HG02938 (cell line): ENCODE data around the gene ADISSP.

Source experiments
- ATAC-seq: cut with Tn5 transposase; IDR thresholded peaks from one replicate; pipeline ENCODE4 v1.9.1; 2021; ENCODE audit warnings: mild to moderate bottlenecking, moderate library complexity; ENCODE audit not compliant: unreplicated experiment

ADISSP gene

DNA sequence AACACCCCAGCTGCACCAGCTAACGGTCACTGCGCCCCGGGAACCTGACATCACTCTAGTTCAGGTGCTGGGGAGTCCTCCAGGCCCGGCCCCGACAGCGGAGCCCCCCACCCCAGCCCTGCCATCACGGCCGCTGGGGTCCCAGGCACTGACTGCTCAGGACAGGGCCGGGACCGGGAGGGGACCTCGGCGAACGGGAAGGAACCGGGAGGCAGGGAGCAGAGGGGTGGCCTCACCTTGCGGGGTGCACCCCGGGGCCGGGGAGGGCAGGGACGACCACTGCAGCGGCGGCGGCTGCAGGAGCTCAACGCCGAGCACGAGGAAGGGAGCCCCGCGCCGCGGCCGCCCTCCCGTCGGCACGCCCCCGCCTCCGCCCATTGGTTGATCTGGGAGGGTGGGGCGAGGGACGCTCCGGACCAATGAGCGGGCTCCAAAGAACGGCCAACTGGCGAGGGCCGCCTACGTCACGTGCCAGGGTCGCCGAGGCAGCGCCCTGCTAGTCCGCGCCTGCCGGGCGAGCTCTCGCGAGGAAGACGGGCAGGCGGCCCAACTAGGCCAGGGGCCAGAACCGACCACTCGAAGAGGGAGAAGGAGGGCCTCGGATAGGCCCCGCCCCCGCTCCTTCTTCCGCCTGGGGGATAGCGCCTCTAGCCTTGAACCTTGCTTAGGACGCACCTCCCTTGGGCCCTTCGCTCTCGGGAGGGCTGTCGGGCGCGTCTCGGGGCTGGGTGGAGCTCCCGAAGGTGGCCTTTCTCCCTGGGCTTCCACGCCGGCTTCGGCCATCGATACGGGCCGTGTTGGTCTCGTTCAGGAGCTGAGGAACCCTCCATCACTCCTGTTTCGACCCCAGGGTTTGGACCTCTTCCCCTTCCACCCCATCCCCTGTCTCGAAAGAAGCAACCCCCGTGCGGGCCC is at the start of gene ADISSP:
ADISSP (minus strand) TSS at position 327 of the 915 bp plus-strand sequence. CDS start 7,653 bp downstream, outside the sequence.
- peak; percentile 89 for ATAC-seq

DNA sequence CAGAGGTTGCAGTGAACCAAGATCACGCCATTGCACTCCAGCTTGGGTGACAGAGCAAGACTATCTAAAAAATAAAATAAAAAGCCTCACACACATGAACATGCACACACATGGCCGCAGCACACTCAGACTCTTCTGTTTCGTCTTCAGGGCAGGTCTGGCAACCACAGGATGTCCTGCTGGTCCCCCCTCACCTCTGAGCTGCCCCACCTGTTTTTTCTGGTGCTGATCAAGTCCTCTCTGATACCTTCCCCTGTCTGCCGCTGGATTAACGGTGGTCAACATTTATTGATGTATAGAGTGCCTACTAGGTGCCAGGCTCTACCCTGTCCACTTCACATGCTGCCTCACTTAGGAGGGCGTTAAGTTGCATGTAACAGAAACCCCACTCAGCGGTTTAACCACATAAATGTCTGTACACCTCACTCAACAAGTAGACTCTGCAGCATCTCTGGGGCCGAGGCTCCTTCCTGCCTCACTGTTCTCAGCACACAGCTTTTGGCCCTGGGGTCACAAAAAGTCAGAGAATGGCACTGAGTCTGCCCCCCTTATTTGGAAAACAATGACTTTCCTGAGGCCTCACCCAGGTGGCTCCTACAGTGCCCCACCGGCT is 48.3 kb upstream of the ADISSP start:
- no peak for ATAC-seq

- ATAC-seq = no peak
Observed at GRCh38 chr20:3814928-3815495, 47.5 kb upstream of the ADISSP start.

- no peak for ATAC-seq
Observed at GRCh38 chr20:3813848-3814581, 46.5 kb upstream of the ADISSP start.

GRCh38 chr20:3812975-3813847 is 45.7 kb upstream of the ADISSP start:
- no peak for ATAC-seq

- no peak for ATAC-seq
Observed at GRCh38 chr20:3812259-3812681, 44.7 kb upstream of the ADISSP start.

- no peak for ATAC-seq
Observed at GRCh38 chr20:3811467-3812258, 44.1 kb upstream of the ADISSP start.

- no peak for ATAC-seq
Observed at GRCh38 chr20:3808544-3808943, 41.0 kb upstream of the ADISSP start.

DNA sequence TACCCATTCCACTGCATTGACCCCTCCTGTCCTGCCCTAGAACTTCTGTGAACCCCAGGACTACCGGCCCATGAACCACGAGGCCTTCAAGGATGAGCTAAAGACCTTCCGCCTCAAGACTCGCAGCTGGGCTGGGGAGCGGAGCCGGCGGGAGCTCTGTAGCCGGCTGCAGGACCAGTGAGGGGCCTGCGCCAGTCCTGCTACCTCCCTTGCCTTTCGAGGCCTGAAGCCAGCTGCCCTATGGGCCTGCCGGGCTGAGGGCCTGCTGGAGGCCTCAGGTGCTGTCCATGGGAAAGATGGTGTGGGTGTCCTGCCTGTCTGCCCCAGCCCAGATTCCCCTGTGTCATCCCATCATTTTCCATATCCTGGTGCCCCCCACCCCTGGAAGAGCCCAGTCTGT is 37.2 kb upstream of the ADISSP start:
- ATAC-seq = no peak

DNA sequence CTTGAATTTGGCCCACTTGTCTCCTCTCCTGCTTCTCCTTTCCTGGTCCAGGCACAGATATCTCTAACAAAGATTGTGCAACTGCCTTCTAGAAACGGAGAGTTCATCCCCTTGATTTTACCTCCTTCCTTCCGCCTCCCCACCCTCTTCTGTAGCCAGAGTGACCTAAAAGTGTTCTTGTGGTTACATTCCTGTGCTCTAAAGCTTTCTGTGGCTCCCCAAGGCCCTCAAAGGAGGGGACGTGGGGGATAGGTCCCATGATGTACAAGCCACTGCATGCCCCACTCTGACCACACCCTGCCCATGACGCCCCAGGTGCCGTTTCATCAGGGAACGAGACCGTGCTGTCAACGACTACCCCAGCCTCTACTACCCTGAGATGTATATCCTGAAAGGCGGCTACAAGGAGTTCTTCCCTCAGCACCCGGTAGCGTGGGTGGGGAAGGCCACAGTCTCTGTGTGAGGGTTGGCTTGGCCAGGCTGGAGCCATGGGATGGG is 36.8 kb upstream of the ADISSP start:
- ATAC-seq = no peak

- no peak for ATAC-seq
Observed at GRCh38 chr20:3803854-3804253, 36.3 kb upstream of the ADISSP start.

- no peak for ATAC-seq
Observed at GRCh38 chr20:3803289-3803688, 35.7 kb upstream of the ADISSP start.

DNA sequence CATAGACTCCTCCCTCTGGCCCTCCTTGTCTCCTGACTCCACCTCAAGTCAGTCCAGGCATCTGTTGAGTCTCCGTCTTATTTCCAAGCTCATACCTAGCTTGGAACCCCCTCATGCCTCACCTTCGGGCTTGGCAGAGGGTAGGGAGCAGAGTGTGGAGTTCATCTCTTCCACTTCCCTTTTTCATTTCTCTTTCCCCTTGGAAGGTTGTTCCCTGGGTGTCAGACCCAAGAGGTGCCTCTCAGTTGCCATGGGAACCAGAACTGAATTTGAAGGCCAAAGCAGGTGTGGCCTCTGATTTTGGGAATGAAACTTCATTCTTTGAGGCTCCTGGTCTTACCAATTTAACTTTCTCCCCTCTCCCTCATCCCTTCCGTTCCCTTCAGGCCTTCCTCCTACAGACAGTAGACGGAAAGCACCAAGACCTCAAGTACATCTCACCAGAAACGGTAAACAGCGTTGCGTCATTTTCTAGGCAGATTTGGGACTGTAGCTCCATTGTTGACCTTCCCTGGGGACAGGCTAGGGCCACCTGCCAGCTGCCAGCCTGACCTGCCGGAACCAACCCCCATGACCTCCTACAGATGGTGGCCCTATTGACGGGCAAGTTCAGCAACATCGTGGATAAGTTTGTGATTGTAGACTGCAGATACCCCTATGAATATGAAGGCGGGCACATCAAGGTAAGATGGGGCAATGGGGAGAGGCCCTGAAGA is 35.1 kb upstream of the ADISSP start:
- ATAC-seq = no peak

DNA sequence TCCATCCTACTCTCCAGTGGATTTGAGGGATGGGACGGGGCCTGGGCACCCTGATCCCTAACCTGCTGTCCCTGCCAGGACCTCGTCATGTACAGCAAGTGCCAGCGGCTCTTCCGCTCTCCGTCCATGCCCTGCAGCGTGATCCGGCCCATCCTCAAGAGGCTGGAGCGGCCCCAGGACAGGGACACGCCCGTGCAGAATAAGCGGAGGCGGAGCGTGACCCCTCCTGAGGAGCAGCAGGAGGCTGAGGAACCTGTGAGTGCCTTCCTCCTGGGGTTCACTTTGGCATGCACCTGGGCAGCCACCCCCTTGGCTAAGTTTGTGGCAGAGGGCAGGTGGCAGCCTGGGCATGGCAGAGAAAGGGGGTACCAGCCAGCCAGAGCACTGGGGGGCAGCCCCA is 34.3 kb upstream of the ADISSP start:
- no peak for ATAC-seq

- no peak for ATAC-seq
Observed at GRCh38 chr20:3801299-3801698, 33.7 kb upstream of the ADISSP start.

DNA sequence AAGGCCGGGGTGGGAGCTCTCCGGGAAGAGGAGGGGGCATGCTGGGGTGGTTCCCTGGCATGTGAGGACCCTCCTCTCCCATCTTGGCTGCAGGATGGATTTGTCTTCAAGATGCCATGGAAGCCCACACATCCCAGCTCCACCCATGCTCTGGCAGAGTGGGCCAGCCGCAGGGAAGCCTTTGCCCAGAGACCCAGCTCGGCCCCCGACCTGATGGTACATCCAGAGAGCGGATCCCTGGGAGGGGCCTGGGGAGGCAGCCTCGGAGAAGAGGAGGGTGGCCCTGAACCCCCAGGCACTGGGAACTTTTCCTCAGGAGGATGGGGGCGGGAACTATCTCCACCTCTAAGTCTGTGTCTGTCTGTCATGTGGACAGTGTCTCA is 33.3 kb upstream of the ADISSP start:
- no peak for ATAC-seq

DNA sequence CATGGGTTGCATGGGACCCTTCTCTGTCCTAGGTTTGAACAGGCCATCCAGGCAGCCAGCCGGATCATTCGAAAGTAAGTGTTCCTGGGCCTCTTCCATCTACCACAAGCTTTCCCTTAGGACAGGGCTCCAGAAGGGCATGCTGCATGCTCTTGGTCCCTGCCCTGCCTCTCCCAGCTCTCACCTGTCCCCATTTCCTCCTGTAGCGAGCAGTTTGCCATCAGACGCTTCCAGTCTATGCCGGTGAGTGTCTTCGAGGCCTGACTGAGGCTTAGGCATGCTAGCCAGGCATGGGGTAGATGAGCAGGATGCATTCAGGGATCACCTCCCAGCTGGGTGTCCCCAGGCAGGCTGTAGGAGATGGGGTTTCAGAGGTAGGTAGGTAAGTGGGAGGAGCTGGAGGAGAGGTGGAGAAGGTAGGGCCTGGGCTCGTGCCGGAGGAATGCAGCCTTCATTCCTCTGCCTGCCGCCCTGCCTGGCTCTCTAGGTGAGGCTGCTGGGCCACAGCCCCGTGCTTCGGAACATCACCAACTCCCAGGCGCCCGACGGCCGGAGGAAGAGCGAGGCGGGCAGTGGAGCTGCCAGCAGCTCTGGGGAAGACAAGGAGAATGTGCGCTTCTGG is 32.8 kb upstream of the ADISSP start:
- ATAC-seq = no peak

GRCh38 chr20:3798908-3799248 is 31.3 kb upstream of the ADISSP start:
- ATAC-seq = no peak
